HG03175 (cell line): ENCODE data around the gene FAF1.
"Not testable (repeated sequence)": the region's sequence is repeated elsewhere in the genome, so short reads cannot be mapped to it uniquely, and the experiment has no call there.

Experiments used
- ATAC-seq: cut with Tn5 transposase; IDR thresholded peaks from one replicate; pipeline ENCODE4 v1.9.1; 2021; ENCODE audit warnings: mild to moderate bottlenecking, moderate library complexity; ENCODE audit not compliant: unreplicated experiment

The FAF1 gene

GRCh38 chr1:50599546-50599945, 360.5 kb downstream of the FAF1 start:
- ATAC-seq = no peak

DNA sequence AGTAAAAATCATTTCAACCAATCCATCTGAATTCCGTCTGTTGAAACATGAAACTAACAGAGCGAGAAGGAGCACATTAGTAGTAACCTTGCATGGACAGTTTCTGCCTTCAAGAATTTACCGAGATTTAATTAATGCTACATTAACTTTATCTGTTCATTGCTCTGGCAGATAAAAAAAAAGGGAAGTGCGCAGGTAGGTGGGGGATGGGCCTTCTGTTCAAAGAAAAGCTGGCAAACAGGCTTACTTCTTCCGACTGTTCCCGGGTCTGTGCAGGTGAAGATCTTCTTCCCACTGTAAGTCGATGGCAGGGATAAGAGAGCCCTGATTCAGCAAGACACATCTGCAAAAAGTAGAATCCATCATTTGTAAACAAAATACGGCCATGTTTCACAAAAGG, 364.2 kb downstream of the FAF1 start:
- no peak for ATAC-seq

- ATAC-seq = no peak
Observed at GRCh38 chr1:50593515-50593914, 366.6 kb downstream of the FAF1 start.

GRCh38 chr1:50591598-50591997, 368.5 kb downstream of the FAF1 start:
- no peak for ATAC-seq

DNA sequence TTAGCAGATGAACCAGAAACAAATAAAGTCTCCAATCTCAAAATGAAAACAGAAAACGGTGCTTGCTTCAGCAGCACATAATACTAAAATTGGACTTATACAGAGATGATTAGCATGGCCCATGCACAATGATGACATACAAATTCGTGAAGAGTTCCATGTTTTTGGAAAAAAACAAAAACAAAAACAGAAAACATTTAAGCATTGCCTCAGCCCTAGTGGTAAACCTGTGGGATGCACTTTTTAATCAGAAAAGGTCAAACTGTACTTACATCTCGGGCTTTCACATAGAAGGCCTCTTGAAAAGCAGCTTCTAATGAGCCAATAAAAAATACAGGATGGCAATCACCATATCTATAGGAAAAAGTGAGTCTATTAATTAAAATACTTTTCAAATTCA, 377.7 kb downstream of the FAF1 start:
- ATAC-seq = no peak

DNA sequence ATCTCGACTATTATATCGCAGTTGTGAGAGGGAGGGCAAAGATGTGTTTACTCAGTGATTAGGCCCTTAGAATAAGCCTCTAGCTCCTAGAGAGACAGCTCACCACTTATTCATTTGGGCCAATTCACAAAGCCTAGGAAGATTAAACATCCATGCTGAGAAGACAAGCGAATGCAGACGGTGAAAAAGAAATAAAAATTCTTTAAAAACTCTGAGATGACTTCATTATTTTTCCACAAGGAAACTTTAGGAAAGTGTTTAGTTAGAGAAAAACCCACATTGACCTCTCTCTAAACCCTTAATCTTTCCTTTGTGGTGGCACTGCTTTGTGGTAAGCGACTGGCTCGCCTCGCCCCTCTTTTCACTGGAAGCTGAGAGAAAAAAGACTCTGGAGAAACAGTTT, 390.0 kb downstream of the FAF1 start:
- no peak for ATAC-seq

DNA sequence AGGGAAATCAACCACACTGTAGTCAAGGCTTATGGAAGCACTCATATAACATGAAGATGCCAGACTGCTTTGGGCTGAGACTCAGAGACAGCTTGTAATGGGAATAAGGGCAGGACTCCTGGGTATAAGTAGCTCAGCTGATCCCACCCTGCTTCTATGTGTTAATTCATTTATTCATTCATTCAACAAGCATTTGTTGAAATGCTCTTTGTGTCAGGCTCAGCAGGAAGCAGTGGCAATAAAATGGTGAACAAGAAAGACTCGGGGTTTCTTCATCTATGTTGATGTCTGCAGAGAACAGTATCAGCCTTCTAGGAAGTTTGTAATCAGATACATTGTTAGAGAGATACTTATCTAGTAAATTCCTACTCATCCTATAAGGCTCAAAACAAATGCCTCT, 391.3 kb downstream of the FAF1 start:
- no peak for ATAC-seq

GRCh38 chr1:50566405-50566804, 393.7 kb downstream of the FAF1 start:
- ATAC-seq = no peak

GRCh38 chr1:50564417-50564816, 395.6 kb downstream of the FAF1 start:
- ATAC-seq = no peak

DNA sequence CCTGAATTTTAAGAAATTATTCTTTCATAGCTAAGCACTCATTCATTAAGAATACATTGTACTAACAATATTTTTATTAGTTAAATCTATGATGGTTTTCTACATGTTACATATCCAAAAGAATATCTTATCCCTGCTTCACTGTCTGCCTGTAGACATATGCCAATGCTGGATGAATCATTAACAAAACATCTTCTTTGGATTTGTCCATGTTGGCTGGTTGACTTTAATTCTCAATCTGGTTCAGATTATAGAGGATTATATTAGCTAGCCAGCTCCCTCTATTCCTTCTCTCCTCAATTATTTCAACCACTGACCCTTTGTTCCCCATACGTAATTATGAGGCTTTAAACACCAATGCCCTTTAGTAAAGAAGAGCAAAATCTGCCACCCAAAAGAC, 398.0 kb downstream of the FAF1 start:
- no peak for ATAC-seq

DNA sequence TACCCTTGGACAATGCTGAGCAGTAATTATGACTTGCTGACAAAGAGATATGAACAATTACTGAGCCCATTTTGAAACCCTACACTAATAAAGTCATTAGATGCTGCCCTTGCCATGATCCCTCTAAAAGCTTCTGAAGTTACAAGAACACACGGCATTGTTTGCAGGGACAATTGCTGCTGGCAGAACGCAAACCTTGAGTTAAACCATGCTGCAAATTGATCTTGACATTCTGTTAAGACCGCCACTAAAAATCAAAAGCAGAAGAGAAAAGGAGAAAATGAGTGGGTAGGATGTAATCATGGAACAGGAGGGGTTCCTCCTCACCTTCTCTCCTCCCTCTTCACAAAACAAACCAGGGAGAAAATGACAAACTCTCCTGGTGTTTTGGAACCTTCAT, 400.6 kb downstream of the FAF1 start:
- ATAC-seq = no peak

DNA sequence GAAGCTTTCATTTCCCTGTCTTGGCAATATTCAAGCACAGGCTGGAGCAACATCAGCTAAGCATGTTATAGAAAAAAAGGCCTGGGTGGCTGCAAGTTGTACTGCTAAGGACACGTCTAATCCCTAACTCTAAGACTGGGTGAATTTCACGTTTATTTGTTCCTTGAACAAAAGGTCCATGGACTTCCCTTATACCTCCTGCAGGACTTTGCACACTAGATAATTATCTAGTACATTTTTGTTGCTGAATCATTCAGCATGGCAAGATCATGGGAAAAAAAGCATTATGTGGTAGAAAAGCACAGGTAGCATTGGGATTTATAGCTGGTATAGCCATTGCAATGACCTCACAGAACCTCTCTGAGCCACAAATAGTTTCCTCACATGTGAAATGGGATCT, 406.1 kb downstream of the FAF1 start:
- no peak for ATAC-seq

GRCh38 chr1:50548243-50548642, 411.8 kb downstream of the FAF1 start:
- ATAC-seq = no peak

DNA sequence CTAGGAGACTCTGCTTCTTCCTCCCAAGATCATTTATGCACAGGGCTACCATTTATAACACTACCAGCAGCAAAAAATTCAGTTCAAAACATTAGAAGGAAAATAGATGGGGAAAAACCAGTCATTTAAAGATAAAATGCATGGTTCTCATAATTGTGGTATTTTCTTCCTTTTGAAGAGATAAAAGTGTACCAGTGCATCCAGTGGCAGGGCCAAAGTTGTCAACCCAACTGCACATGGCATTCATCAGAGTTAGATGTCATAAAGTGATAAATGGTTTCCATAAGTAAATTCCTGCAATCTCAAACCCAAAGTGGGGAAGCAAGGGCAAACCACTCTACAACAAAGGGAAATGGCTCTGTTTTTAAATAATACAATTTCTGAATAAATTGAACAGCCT, 417.7 kb downstream of the FAF1 start:
- ATAC-seq = no peak

DNA sequence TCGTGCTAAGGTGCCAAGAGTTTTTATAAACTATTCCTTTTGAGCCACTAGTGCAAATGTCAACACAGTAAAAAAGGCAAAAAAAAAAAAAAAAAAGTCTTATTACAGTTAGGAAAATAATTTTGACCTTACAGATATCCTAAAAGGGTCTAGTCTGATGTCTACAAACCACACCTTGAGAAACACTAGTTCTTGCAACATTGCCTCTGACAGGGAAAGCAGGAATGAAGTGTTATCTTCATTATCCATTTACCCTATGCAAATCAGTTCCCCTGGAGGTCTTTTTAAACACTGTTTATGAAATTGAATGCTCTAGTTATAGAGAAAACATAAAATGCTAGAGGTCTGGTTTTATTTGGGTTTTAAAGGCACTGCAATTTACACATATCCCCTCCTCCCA, 421.6 kb downstream of the FAF1 start:
- ATAC-seq = no peak

GRCh38 chr1:50531601-50532000, 428.5 kb downstream of the FAF1 start:
- ATAC-seq = no peak

DNA sequence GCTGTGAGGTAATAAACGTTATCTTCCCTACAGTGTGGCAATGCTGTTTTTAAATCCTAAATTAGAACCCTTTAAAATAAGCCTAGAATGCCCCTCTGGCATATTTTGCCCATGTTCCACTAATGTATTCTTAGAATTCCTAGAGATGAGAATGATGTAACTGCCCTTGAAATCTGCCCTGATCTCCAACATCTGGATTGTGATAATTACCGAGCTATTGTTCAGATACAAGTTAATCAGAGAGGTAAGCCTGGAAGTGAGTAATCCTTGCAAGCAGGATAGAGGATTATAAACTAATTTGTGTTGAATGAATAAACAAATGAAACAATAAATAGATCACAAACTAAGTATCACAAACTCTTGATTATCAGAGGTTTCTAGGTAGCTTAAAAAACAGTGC, 429.0 kb downstream of the FAF1 start:
- no peak for ATAC-seq

- ATAC-seq = no peak
Observed at GRCh38 chr1:50529510-50529909, 430.6 kb downstream of the FAF1 start.

- ATAC-seq = not testable (repeated sequence)
Observed at GRCh38 chr1:50527987-50528320, 432.1 kb downstream of the FAF1 start.

DNA sequence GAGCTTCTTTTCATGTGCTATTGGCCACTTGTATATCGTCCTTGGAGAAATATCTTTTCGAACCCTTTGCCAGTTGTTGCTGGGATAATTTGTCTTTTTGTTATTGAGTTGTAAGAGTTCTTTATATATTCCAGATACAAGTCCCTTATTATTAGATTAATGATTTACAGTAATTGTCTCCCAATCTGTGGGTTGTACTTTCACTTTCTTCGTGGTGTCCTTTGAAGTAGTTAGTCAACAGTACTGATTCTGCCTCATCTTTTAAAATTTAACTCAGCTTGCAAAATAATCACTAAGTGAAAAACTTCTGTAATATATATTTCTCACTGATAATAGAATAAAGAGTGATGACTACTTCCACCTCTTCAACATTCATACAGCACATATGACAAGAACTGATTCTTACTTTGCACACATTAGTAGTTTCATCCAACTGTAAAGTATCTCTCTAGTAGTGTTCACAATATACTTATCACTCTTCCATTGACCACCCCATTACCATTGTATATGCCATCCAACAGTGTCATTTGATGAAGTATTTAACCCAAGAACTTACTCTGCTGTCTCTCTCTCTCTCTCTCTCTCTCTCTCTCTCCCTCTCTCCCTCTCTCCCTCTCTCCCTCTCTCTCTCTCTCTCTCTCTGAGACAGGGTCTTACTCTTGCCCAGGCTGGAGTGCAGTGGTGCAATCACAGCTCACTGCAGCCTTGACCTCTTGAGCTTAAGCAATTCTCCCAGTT, 432.6 kb downstream of the FAF1 start:
- no peak for ATAC-seq

GRCh38 chr1:50526431-50526830, 433.6 kb downstream of the FAF1 start:
- ATAC-seq = no peak

DNA sequence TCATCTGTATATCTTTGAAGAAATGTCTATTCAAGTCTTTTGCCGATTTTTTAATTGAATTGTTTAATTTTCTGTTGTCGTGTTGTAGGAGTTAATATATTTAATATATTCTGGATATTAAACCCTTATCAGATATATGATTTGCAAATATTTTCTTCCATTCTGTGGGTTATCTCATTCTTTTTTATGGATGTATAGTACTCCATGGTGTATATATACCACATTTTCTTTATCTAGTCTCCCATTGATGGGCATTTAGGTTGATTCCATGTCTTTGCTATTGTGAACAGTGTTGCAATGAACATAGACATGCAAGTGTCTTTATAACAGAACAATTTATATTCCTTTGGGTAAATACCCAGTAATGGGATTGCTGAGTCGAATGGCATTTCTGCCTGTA, 436.5 kb downstream of the FAF1 start:
- no peak for ATAC-seq

DNA sequence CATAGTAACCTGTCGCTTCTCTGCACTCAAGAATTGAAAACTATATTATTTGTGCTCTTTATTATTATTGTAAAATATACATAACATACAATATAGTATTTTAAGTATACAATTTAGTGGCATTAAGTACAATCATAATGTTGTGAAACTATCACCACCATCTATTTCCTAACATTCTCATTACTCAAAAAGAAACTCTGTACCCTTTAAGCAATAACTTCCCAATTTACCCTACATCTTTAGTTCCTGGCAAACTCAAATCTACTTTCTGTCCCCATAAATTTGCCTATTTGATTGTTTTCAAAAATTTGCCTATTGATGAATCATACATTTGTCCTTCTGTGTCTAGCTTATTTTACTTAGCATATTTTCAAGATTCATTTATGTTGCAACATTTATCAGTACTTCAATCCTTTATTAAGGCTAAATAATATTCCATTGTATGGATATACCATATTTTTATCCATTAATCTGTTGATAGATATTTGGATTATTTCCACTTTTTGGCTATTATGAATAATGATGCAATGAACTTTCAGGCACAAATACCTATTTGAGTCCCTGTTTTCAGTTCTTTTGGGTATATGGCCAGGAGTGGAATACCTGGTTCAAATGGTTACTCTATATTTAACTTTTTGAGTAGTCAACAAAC, 437.2 kb downstream of the FAF1 start:
- no peak for ATAC-seq
